Effector CD8-positive, alpha-beta T cell (primary cell): Measurements from ENCODE around the gene TTLL1.
A peak's percentile ranks its signal among the peaks of the same experiment; 100 is the strongest.
"Not testable (repeated sequence)": the region's sequence is repeated elsewhere in the genome, so short reads cannot be mapped to it uniquely, and the experiment has no call there.

Source experiments
- DNase-seq: peaks from one replicate; lab custom pipeline; 2025; lab: John Stamatoyannopoulos, UW

TTLL1 gene

DNA sequence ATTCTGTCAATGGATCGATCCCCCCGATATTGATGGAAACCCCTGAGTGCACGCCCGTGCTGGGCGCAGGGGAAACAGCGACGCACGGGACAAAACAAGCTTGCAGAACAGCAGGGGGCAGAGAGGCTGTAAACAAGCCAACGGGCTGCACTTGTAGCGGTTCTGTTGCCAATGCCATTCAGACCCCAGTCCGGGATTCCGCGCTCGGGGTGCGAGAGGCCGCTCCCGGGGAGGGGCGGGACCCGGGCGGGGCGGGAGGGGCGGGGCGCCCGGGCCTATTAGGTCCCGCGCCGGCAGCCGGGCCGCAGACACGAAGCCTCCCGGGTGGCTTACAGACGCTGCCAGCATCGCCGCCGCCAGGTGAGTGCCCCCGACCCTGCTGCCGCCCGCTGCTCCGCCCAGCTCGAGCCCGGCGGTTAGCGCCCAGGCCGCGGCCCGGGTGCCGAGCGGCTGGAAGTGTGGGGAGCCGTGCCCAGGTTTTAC is 21.3 kb upstream of the TTLL1 start, which contains the start of gene BIK:
TSS of gene BIK (plus strand) at position 307 of the 483 bp plus-strand sequence. CDS start 13,273 bp downstream, outside the sequence.
- DNase-seq, result peak; percentile 33

DNA sequence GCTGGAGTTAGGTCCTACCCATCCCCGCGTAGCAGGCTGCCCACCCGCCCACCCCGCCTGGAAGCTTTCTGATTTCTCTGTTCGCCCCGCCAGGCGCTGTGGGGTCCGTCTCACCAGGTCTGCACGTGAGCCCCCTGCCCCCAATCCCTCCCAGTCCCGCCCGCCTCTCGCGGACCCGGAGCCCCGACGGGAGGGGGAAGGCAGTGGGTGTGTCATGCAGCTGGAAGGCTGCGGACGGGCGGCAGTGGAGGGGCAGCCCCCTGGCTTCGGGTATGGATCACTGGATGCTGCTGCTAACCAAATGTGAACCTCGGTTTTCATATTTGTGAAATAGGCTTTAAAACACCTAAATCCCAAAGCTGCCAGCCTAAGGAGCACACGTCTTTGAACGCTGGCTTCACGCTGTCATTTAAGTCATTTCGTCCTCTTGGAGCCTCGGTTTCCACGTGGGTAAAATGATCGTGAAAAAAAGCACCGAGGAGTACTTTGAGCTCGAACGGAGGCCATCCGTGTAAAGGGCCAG is 20.8 kb upstream of the TTLL1 start:
- peak; percentile 8 for DNase-seq

DNA sequence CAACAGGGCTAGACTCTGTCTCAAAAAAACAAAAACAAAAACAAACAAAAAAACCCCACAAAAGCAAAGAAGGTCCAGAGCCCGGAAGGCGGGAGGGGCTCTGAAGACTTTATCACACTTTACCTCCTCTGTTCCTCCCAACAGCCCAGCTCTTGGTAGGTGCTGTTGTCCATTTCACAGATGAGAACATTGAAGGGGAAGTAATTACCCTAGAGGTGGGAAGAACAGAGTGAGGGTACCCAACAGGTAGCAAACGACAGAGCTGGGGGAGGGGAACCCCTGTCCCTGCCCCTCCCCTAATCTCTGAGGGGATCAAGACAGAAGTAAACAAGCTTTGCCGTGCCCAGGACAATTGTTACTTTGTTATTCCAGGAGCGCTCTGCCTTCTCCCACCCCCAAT is 20.3 kb upstream of the TTLL1 start:
- DNase-seq, result no peak

DNA sequence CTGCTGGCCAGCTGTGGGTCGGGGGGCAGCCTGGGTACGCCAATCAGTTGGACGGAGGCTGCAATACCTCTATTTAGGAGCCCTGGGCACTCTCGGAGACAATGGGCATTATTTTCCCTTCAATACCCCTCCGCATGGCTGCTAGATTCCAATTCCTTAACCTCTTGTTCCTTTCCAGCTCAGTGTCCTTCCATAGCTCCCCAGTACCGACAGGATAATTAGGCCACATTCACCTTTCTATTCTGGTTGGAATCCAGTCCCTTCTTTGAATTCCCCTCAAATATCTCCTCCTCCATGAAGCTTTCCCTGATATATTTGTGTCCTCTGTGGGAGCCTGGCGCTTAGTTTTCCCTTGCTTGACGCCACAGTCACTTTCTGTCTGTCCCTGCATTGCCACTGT is 17.1 kb upstream of the TTLL1 start:
- DNase-seq, result no peak

DNA sequence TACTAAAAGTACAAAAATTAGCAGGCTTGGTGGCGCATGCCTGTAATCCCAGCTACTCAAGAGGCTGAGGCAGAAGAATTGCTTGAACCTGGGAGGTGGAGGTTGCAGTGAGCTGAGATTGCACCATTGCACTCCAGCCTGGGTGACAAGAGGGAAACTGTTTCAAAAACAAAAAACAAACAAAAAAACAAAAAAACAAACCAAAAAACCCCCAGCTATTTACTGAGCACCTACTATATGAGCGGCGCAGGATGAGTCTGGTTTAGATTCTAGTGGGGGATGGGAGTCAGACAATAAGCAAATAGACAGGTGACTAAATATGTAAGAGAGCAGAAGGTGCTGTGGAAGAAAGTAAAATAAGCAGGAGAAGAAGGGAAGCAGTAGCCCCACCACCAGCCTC is 15.8 kb upstream of the TTLL1 start:
- DNase-seq, result not testable (repeated sequence)

DNA sequence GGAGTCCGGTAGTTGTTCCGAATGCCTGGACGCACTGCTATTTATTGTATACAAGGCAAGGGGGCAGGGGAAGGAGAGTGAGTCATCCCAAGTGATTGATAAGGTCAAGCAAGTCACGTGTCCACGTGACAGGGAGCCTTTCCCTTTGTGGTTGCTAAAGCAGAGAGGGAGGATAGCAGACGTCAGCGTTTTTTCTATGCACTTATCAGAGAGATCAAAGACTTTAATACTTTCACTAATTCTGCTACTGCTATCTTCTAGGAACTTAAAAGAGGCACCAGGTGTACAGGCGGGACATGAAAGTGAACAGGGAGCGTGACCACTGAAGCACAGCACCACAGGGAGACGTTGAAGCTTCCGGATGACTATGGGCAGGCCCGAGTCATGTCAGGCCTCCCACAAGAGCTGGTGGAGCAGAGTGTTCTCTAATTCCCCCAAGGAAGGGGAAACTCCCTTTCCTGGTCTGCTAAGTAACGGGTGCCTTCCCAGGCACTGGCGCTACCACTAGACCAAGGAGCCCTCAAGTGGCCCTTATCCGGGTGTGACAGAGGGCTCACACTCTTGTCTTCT is 14.9 kb upstream of the TTLL1 start:
- not testable (repeated sequence) for DNase-seq

DNA sequence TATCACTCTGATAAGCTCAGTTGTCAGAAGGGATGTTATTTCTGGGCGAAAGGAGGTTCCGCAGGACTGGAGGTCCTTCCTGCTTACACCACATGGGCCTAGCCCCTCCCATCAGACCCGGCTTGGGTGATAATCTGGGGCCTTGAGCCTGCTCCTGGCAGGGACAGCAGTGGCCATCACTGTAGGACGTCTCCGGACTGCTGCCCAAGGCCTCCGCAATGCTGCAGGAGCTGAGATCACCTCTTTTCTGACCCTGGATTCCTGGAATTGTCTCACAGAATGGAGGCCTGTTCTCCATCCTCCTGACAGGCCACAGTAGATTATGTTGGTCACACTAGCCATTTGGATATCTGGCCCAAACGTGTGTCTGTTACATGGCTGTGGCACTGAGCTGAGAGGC is 12.1 kb upstream of the TTLL1 start:
- no peak for DNase-seq

DNA sequence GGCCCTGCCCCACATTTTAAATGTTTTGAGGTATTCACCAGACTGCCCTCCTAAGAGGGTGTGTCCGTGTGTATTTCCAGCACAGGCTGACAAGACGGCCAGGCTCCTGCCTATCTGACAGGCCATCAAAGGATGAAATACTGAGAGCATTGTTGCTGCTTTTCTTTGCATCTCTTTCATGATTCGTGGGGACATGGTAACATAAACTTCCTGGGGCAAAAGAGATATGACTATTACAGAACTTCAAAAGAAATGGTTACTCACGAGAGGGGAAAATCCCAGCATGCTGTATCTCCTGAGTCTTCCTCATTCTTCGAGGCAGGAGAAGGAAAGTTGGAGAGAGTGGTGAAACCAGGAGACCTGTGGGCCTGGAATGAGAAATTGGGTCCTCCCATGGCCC is 11.0 kb upstream of the TTLL1 start:
- no peak for DNase-seq

DNA sequence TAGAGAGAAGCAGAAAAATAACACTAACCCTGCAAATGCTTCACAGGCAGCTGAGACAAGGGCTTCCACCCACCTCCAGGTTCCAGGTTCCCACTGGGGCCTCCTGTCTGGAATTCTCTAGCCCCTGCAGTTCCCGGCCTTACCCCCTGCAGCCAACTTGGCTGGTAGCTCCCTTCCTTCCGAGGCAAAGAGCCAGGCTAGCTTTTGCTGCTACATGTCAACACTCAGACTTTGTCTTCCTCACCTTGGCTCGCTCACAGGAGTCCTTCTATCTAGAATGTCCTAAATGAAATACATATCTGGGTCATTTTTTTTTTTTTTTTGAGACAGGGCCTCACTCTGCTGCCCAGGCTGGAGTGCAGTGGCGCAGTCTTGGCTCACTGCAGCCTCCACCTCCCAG is 9.9 kb upstream of the TTLL1 start:
- DNase-seq, result no peak

DNA sequence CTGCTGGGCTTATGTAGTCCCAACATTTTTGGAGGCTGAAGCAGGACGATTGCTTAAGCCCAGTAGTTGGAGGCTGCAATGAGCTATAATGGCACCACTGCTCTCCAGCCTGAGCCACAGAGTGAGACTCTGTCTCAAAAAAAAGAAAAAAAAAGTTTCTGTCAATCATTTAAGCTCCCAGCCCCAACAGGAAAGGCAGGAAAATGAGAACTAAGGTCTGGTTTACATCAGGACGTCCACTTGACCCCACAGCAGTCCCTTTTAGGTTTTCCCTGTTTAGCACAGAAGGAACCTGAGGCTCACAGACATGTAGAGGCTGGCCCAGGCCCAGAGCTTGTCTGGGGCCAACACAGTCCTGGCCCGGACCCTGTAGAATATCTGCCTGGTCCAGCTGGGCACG is 9.2 kb upstream of the TTLL1 start:
- no peak for DNase-seq

DNA sequence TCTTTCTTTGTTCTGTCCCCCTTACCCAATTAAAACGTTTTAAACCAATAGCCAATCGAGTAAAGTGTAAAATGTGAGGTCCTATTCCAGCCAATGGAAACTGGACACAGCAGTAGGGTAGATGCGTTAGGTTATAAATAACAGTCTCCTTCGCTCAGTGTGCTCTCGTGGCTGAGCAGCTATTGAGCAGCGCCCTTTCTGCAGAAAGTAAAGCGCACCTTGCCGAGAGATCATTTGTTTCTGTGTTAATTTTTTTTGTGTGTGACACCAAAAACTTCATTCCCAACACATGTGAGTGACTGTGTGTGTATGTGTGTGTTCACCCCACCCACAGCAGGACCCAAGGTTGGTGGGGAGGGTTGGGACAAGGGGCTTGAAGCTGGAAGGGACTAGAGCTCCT is 7.2 kb upstream of the TTLL1 start:
- DNase-seq, result no peak

DNA sequence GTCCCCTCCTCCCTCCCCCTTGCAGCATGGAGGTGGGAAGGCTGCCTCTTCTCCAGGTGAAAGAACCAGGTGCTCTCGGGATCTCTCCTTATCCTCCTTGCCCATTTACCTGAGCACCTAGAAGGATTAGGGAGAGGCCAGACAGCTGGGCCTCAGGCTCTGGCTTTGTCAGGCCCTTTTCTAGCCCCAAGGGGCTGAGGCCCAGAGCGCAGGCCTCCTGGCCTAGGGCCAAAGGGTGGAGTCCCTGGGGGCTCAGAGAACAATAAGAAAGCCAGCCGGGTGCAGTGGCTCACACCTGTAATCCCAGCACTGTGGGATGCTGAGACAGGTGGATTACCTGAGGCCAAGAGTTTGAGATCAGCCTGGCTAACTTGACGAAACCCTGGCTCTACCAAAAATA is 5.4 kb upstream of the TTLL1 start:
- DNase-seq, result no peak

DNA sequence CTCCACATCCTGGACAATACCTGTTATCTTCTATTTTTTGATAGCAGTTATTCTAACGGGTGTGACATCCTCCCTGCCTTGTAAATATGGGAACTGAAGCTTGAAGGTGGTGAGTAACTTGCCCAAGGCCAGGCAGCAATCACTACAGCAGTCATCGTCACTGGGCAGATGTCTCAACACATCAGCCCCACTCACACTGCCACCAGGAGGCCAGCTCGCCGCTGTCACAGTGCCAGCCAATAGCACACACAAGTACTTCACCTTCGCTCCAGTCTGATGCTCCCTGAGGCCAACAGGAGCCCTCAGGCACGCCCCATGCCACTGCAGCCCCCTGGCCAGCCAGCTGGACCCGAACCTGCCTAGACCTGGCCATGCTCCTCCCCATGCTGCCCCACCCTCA is 4.9 kb upstream of the TTLL1 start:
- no peak for DNase-seq

DNA sequence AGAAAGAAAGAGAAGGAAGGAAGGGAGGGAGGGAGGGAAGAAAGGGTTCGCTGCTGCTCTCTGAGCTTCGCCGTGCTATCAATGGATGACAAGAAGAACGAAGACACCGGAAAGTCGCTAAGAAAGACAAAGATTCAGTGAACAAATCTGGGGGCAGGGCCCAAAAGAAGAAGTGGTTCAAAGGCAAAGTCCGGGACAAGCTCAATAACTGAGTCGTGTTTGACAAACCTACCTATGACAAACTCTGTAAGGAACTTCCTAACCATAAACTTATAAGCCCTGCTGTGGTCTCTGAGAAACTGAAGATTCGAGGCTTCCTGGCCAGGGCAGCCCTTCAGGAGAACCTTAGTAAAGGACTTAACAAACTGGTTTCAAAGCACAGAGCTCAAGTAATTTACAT is 2.9 kb upstream of the TTLL1 start:
- DNase-seq, result no peak

DNA sequence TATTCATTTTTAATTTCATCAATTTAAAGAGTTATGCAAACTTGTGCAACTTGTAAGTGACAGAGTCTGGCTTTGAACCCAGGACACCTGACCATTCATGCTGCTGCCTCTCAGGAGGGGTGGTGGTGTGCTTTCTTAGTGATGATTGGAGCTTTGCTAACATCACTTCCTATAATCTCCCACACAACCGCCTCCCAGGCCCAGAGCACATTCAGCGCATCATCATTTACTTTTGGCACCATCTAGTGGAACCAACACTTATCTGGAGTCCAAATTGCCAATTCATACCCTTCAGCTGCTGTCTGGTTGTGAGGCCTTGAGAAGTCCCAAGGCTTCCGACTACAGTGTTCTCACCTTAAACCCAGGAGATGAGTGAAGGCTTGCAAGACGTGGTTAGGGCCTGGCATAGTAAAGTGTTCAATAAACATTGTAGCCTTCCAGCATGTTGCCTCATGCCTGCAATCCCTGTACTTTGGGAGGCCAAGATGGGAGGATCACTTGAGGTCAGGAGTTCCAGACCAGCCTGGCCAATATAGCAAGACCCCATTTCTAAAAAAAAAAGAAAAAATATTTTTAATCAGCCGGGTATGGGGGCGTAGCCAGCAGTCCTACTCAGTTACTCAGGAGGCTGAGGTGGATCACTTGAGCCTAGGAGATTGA is 1.1 kb upstream of the TTLL1 start:
- no peak for DNase-seq

DNA sequence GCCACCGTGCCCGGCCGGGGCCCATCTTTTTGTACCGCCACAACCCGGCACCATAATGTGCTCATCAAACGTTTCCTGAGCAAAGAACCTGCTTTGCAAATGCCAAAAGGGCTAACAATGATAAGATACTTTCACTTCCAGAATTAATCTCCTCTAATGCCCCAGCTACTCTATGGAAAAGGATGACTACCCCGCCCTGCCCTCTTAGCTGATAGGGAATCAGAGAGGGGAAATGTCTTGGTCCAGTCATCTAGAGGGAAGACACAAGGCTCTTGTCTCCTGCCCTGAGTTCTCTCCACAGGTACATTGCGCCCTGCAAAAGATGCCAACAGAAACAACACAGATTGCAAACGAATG is 586 bp downstream of the TTLL1 start:
- no peak for DNase-seq

DNA sequence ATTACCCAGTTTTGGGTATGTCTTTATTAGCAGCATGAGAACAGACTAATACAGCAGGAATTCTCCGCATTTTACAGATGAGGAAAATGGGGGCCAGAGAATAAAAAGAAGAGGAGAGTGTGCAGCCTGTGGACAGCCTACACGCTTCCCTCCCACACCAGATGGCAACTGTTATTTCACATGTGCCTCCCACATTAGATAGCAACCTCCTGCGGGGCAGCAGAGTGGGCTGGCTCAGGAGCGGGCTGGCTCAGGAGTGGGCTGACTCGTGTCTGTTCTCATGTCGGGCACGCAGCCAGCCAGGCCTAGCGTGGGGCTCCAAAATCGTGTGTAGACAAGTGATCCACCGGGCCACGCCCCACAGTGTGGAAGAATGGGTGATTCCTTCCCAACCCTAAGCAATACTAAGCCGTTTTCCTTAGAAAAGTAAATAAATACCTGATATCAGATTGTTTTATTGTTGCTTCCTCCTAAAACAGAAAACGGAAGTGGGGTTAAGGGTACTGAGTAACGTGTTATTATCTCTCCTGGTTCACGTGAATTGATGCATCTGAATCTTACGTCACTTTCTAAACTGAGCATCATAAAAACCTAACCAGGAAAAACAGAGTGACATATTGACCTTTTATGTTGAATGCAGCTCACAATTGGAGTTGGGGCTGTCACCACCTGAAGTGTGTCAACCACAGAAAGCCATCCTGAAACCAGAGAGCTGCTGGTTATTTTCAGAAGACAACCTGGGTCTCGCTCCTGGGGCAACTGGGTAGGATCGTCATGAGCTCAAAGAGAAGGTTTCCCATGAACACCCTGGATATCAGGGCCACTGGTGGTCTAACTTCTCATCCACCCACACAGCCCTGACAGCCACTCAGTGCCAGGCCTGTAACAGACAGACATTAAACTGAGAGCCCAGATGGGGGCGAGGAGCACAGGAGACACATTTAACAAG is 3.3 kb downstream of the TTLL1 start:
- DNase-seq, result no peak

DNA sequence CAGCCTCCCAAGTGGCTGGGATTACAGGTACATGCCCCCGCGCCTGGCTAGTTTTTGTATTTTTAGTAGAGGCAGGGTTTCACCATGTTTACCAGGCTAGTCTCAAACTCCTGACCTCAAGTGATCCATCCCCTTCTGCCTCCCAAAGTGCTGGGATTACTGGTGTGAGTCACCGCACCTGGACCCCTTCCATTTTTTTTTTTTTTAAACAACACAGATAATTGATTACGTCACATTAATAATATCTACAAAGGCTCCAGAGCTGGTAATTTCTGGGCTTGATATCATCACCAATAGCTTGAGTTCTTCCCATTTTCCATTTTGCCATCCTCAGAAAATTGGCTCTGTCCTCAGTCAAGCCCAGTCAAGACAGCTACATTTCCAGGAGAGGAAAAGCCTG is 7.2 kb downstream of the TTLL1 start:
- no peak for DNase-seq

DNA sequence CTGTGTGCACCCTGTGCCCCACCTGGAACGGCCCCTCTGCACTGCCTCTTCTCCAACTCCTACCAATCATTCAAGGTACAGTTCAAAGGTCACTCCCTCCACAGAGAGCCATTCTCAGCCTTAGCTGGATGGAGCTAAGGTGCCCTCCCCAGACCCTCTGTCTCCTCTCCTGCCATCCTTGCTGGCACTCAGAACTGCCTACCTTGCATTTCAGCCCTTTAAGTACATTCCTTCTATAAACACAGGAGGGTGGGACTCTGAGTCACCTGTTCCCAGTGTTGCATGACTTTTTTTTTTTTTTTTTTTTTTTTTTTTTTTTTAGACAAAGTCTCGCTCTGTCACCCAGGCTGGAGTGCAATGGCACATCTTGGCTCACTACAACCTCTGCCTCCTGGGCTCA is 8.6 kb downstream of the TTLL1 start:
- no peak for DNase-seq

DNA sequence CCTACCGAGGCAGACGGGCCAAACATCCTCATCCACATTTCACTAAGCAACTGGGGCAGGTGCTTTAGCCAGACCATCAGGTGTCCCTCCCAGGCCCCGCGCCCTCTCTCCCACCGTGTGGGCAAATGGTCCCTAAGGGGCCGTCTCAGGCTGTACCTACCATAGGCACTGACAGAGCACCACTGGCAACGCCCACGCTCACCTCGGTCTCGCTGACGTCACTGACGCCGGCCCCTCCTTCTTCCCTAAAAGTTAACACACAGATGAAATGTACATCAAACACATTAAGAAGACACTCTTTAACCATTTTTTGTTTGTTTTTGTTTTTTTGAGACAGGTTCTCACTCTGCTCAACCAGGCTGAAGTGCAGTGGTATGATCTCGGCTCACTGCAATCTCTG is 9.4 kb downstream of the TTLL1 start:
- no peak for DNase-seq

DNA sequence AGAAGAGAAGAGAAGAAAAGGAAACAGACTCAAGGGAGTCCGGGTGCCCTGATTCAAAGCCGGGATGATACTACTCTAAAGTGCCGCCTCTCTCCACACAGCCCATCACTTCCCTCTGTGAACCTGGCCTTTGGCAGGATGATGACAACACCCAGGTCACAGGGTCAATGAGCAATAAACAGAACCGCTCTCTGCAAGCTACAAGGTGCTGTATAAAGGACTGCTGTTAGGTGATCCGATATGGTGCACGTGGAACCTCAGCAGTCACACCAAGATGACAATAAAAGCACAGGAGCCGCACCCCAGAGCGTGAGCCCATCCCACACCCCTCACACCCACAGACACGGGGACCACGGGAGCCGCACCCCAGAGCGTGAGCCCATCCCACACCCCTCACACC is 10.7 kb downstream of the TTLL1 start:
- DNase-seq, result no peak

DNA sequence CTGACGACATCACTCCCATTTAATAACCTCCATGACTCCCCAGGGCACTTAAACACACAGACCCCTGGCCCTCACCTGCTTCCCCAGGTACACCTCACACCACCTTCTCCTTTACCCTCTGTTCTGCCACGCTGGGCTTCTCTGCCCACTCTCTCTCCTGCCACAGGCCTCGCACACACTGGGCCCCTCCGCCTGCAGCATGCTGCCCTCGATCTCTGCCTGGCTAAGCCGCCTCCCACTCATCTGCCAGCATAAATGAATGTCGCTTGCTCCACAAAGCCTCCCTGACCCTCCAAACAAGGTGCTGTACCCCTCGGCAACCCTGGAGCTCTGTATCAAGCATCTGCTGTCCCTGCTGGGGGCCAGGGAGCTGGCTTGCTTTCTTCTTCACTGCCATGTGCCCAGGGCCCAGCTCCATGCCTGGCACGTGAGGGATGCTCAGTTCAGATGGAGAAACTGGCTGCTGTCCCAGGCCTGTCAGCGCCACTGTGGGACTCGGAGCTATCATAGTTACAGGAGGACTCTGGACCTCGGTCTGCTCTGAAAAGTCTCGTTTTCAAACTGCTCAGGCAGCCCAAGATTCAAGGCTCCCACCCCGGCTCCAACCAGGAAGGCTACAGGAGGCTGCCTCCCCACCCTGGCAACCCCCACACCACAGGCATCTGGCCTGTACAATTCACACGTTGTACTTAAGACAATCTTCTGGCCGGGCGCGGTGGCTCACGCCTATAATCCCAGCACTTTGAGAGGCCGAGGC is 11.9 kb downstream of the TTLL1 start:
- no peak for DNase-seq
